Nephron progenitor cell (in vitro differentiated cells): ENCODE measurements around the gene CMSS1.

Source experiments
- DNase-seq: peaks from one replicate; pipeline ENCODE4 v3.0.0; 2021
- H3K27ac Mint-ChIP-seq: 2 replicates; pipeline ENCODE4 v1.8.0; 2021; ENCODE audit warnings: mild to moderate bottlenecking, moderate library complexity, mixed read lengths
- H3K27me3 Mint-ChIP-seq: 2 replicates; pipeline ENCODE4 v1.8.0; 2021; ENCODE audit warnings: mild to moderate bottlenecking, low read depth, mixed read lengths; ENCODE audit not compliant: poor library complexity
- H3K36me3 Mint-ChIP-seq: 2 replicates; pipeline ENCODE4 v1.8.0; 2021; ENCODE audit warnings: low read depth, mixed read lengths
- H3K4me1 Mint-ChIP-seq: 2 replicates; pipeline ENCODE4 v1.8.0; 2021; ENCODE audit warnings: mixed read lengths
- H3K4me3 Mint-ChIP-seq: 2 replicates; pipeline ENCODE4 v1.8.0; 2021; ENCODE audit warnings: mild to moderate bottlenecking, moderate library complexity, mixed read lengths
- H3K9me3 Mint-ChIP-seq: 2 replicates; pipeline ENCODE4 v1.8.0; 2021; ENCODE audit warnings: mild to moderate bottlenecking, moderate library complexity, mixed read lengths
- TF ChIP-seq, protein P1 (sequence below): fragments of 200-600 bp; sonication (generic); IDR thresholded peaks from 2 replicates; pipeline ENCODE4 v1.5.0; 2021; ENCODE audit warnings: antibody characterized with exemption

Gene CMSS1

GRCh38 chr3:100060685-100061484 is 243.2 kb downstream of the CMSS1 start:
- H3K27ac Mint-ChIP-seq: peak overlapping the region; percentile 37
- H3K36me3 Mint-ChIP-seq: peaks cover 2% of the 10 kb centered on the region
- DNase-seq: no peak
- H3K4me1 Mint-ChIP-seq: peaks cover 6% of the 10 kb centered on the region
- TF ChIP-seq, protein P1, sequence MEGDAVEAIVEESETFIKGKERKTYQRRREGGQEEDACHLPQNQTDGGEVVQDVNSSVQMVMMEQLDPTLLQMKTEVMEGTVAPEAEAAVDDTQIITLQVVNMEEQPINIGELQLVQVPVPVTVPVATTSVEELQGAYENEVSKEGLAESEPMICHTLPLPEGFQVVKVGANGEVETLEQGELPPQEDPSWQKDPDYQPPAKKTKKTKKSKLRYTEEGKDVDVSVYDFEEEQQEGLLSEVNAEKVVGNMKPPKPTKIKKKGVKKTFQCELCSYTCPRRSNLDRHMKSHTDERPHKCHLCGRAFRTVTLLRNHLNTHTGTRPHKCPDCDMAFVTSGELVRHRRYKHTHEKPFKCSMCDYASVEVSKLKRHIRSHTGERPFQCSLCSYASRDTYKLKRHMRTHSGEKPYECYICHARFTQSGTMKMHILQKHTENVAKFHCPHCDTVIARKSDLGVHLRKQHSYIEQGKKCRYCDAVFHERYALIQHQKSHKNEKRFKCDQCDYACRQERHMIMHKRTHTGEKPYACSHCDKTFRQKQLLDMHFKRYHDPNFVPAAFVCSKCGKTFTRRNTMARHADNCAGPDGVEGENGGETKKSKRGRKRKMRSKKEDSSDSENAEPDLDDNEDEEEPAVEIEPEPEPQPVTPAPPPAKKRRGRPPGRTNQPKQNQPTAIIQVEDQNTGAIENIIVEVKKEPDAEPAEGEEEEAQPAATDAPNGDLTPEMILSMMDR: no peak
- no peak overlapping the region for H3K4me3 Mint-ChIP-seq
- H3K9me3 Mint-ChIP-seq: peaks cover under 1% of the 10 kb centered on the region
- no peaks in the 10 kb centered on the region for H3K27me3 Mint-ChIP-seq

DNA sequence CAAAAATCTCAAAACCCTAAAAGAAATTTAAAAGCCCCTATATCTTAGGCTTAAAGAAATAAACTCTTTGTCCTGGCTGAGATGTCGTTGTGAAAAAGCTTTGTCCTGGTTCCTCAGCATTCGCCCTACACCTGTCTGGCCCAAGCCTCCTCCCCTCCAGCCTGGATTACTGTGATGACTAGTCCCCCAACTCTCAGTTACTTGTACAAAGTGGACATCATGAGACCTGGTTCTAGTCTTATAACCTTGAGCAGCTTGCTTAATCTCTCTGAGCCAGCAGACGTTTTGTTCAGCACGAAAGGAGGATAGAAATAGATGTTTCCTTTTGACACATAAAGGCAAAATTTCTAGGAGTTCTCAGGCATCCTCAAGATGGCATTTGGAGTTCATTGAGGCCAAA is 245.0 kb downstream of the CMSS1 start:
- Mint-ChIP-seq H3K27ac (no peak overlapping the region), H3K36me3 (no peaks in the 10 kb centered on the region), H3K4me1 (peaks cover 6% of the 10 kb centered on the region), H3K4me3 (no peak overlapping the region), H3K9me3 (no peaks in the 10 kb centered on the region), H3K27me3 (no peaks in the 10 kb centered on the region)
- DNase-seq: no peak
- TF ChIP-seq, protein P1: no peak

DNA sequence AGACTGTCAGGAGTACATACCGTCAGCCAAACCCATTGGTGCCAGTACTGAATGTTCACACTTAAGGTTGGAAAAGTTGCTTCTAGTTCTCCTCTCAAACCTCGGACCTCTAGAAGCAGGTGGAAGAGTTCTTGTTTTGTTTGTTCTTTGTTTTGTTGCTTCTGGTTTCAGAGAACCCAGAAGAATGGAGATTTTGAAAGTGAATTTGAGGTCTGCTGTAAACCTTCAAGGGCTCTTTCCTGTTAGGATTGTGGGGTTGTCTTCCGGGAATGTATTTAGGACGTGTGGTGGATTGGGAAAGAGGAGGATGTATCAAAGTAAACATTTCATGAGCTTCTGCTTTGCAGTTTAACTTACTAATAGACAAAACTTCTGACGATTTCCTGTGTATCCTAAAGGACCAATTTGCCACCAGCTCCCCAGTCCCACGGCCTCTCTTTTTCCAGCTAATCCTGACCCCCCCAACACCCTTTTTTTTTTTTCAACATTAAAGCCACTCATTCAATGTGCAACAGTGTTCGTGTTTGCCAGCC is 246.3 kb downstream of the CMSS1 start:
- no peak for DNase-seq
- Mint-ChIP-seq H3K27ac (peak overlapping the region; percentile 70), H3K36me3 (no peaks in the 10 kb centered on the region), H3K9me3 (no peaks in the 10 kb centered on the region), H3K4me1 (peaks cover 8% of the 10 kb centered on the region), H3K4me3 (no peak overlapping the region), H3K27me3 (no peaks in the 10 kb centered on the region)
- TF ChIP-seq, protein P1: no peak

- Mint-ChIP-seq H3K27ac (no peak overlapping the region), H3K9me3 (no peaks in the 10 kb centered on the region), H3K27me3 (peaks cover 3% of the 10 kb centered on the region), H3K36me3 (peaks cover 4% of the 10 kb centered on the region), H3K4me3 (no peak overlapping the region), H3K4me1 (peaks cover 7% of the 10 kb centered on the region)
- TF ChIP-seq, protein P1: no peak
- DNase-seq: no peak
These were observed 249.9 kb downstream of the CMSS1 start for GRCh38 chr3:100067589-100067988.

DNA sequence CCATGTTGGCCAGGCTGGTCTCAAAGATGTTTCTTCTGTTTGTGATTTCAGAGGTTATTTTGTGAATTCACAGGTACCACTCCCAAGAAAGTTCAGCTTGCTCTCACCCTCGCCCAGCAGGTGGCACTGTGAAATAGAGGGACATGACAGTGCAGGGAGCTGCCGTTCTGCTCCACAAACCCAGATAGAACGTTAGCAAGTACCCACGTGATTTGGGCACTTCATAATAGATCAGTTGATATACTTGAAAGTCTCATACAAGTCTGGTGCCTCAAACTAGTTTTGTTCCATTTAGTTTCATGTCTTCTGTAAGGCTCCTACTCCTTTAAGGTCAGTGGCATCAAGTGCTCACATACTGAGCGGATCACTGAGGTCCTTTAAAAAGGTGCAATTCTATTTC is 251.2 kb downstream of the CMSS1 start:
- TF ChIP-seq, protein P1: peak; percentile 71
- no peak overlapping the region for H3K4me3 Mint-ChIP-seq
- peaks cover 4% of the 10 kb centered on the region for H3K36me3 Mint-ChIP-seq
- H3K9me3 Mint-ChIP-seq: no peaks in the 10 kb centered on the region
- no peak overlapping the region for H3K27ac Mint-ChIP-seq
- peak; percentile 77 for DNase-seq
- H3K4me1 Mint-ChIP-seq: peaks cover 15% of the 10 kb centered on the region
- peaks cover 3% of the 10 kb centered on the region for H3K27me3 Mint-ChIP-seq

DNA sequence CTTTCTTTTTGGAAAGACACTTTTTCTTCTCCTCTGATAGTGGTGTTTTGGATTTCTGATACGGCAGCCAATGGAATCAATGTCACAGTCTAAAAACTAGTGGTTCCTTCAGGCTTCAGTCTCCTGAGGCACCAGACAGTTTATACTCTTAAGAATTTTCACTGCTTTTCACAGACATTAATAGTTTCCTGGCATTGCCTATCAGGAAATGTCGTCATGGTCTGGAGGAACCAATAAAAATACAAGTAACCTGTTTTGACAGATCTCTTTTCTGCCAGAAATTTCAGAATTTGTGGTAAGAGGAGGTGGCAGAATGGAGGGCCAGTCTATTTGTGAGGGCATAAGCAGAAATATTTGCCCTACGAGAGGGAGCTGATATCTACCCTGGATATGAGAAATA is 251.8 kb downstream of the CMSS1 start:
- H3K4me3 Mint-ChIP-seq: no peak overlapping the region
- TF ChIP-seq, protein P1: no peak
- DNase-seq: no peak
- no peak overlapping the region for H3K27ac Mint-ChIP-seq
- H3K27me3 Mint-ChIP-seq: peaks cover 3% of the 10 kb centered on the region
- H3K9me3 Mint-ChIP-seq: no peaks in the 10 kb centered on the region
- H3K36me3 Mint-ChIP-seq: peaks cover 4% of the 10 kb centered on the region
- H3K4me1 Mint-ChIP-seq: peaks cover 22% of the 10 kb centered on the region
